Panc1 (cell line): ENCODE measurements around the gene GBP1. TPM values are rescaled to one million over a fixed set of nuclear protein-coding genes. Genes with fewer than 3 reads are reported as not detected.
"Not testable (repeated sequence)": the region's sequence is repeated elsewhere in the genome, so short reads cannot be mapped to it uniquely, and the experiment has no call there.

Source experiments
- ATAC-seq: fragments of 200-7000 bp; cut with Tn5 transposase; 2 replicates; pipeline ENCODE4 v1.9.1; 2020; ENCODE audit warnings: mild to moderate bottlenecking, moderate library complexity
- BruUV-seq: library from RNA; stranded (reverse); fragments of 400-500 nt; replicated peaks from 2 replicates; lab custom pipeline; 2021; lab: Mats Ljungman, UMichigan
- CTCF ChIA-PET: fragments of 300-600 bp; sonication (Branson Sonifier 250); formaldehyde crosslinking; loops from one replicate; lab custom pipeline; 2022; ENCODE audit warnings: antibody characterized with exemption; lab: Charles Lee
- POLR2A ChIA-PET: fragments of 300-600 bp; sonication (Branson Sonifier 250); formaldehyde crosslinking; loops from one replicate; lab custom pipeline; 2022; ENCODE audit warnings: antibody characterized with exemption; lab: Charles Lee
- DNase-seq: peaks from one replicate; pipeline ENCODE4 v3.0.0-alpha.2; 2010; ENCODE audit warnings: low read depth, low spot score
- H3K27ac ChIP-seq: 2 replicates; pipeline ENCODE4 v1.5.1; 2011; ENCODE audit warnings: mild to moderate bottlenecking, low read length, inconsistent platforms
- H3K27me3 ChIP-seq: fragments of 200-500 bp; sonication (Bioruptor generic); 2 replicates; pipeline ENCODE4 v1.6.0; 2014; ENCODE audit warnings: low read length, inconsistent platforms; ENCODE audit not compliant: control insufficient read depth, insufficient read depth
- H3K36me3 ChIP-seq: fragments of 200-500 bp; sonication (Bioruptor generic); 2 replicates; pipeline ENCODE4 v1.5.1; 2014; ENCODE audit warnings: inconsistent platforms, mild to moderate bottlenecking, low read length, moderate library complexity; ENCODE audit not compliant: control insufficient read depth, insufficient read depth
- H3K4me1 ChIP-seq: 2 replicates; pipeline ENCODE4 v1.5.1; 2011; ENCODE audit warnings: inconsistent platforms, mild to moderate bottlenecking, low read length, moderate library complexity; ENCODE audit not compliant: control insufficient read depth, insufficient read depth
- H3K4me3 ChIP-seq, 2 experiments: 2 replicates each; pipeline ENCODE4 v1.5.1; 2011 to 2012; ENCODE audit warnings: low read depth in 2 of 2, low read length in 2 of 2, mild to moderate bottlenecking in 2 of 2, inconsistent platforms in 1 of 2, moderate library complexity in 1 of 2
- H3K9me3 ChIP-seq: fragments of 200-500 bp; sonication (Bioruptor generic); 2 replicates; pipeline ENCODE4 v1.5.1; 2014; ENCODE audit warnings: low read depth, mild to moderate bottlenecking, inconsistent platforms, low read length, moderate library complexity; ENCODE audit not compliant: control insufficient read depth, insufficient read depth
- CTCF ChIP-seq: fragments of 450-650 bp; IDR thresholded peaks from 2 replicates; pipeline ENCODE4 v1.5.1; 2017; ENCODE audit warnings: mild to moderate bottlenecking
- POLR2AphosphoS5 ChIP-seq: IDR thresholded peaks from 2 replicates; pipeline ENCODE4 v1.6.1; 2012; ENCODE audit warnings: mild to moderate bottlenecking, low read depth, low read length, moderate library complexity
- REST ChIP-seq, 2 experiments: IDR thresholded peaks; 2 replicates each; pipeline ENCODE4 v1.6.1; 2011 to 2012; ENCODE audit warnings: low read depth in 2 of 2, control low read depth in 1 of 2, low read length in 1 of 2, mild to moderate bottlenecking in 1 of 2, moderate library complexity in 1 of 2; ENCODE audit not compliant: insufficient read depth in 1 of 2
- SIN3A ChIP-seq: IDR thresholded peaks from 2 replicates; pipeline ENCODE4 v1.6.1; 2012; ENCODE audit warnings: low read depth, mild to moderate bottlenecking, low read length, moderate library complexity, borderline replicate concordance; ENCODE audit not compliant: insufficient read depth
- TCF7L2 ChIP-seq: IDR thresholded peaks from 2 replicates; pipeline ENCODE4 v1.6.1; 2011; ENCODE audit warnings: mild to moderate bottlenecking, low read depth, low read length, inconsistent platforms
- in situ Hi-C: cut with HindIII; loops from 2 replicates; pipeline ENCODE4 v1.10.0; 2016; ENCODE audit warnings: low sequenced_read_pairs, low pct_unique_long_range_greater_than_20kb
- intact Hi-C: fragments of 100-400 bp; cut with micrococcal nuclease; formaldehyde crosslinking; loops from one replicate; pipeline ENCODE4 v1.10.0; 2022; ENCODE audit not compliant: unreplicated experiment
- total RNA-seq: library from RNA; stranded (reverse); gene quantifications from one replicate; pipeline ENCODE4 v1.2.1, GENCODE V29; 2021; ENCODE audit not compliant: unreplicated experiment

GBP1 gene
- total RNA-seq, 1 experiment from 2014 or later: 0.80 TPM

- BruUV-seq, H3K9me3 ChIP-seq, H3K36me3 ChIP-seq, ATAC-seq, DNase-seq, in situ Hi-C loops, H3K27me3 ChIP-seq, intact Hi-C loops, H3K4me3 ChIP-seq, H3K4me1 ChIP-seq, POLR2A ChIA-PET, CTCF ChIA-PET, H3K27ac ChIP-seq: not testable (repeated sequence)
These were observed 14.9 kb downstream of the GBP1 start for GRCh38 chr1:89049901-89050648.

DNA sequence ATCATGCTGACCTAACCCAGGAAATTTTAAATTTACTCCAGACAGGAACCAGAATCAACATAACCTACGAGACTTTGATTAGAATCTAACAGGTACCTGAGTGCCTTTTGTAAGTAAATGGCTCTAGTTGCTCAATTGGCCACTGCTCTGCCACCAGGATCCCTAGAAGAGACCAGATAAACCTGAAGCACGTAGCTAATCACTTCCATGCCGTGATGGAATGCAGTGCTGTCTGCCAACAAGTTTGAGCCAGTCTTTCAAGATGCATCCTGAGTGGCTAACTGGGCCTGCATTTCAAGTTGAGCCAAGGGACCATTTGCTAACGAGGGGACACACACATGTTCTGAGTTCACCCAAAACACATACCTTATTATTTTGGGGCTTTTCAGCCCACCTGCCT, 15.8 kb downstream of the GBP1 start:
- CTCF ChIA-PET, BruUV-seq, H3K4me1 ChIP-seq, H3K27me3 ChIP-seq, H3K9me3 ChIP-seq, H3K4me3 ChIP-seq, H3K36me3 ChIP-seq, POLR2A ChIA-PET, H3K27ac ChIP-seq, intact Hi-C loops, ATAC-seq, DNase-seq, in situ Hi-C loops: not testable (repeated sequence)

DNA sequence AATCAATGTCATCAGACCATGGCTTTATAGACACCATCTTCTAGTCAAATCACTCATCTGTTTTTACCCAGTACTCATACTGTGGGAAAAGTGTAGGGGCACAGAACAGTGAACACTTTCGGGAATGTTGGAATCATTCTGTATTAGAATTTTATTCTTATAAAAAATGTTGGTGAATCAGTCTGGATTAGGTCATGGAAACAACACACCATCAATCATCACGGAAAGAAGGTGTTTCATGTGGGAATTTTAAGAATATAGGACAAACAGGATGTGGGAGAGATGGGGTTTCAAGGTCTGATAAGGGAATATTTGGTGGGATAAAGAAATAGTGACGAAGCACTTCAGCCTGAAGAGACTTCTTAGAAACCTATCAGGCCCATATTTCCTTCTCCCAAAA, 17.3 kb downstream of the GBP1 start:
- ChIA-PET CTCF (no interaction called here), POLR2A (no interaction called here)
- TF ChIP-seq SIN3A (no peak), POLR2AphosphoS5 (no peak), TCF7L2 (no peak), REST (IDR thresholded peaks at IDR 0.05; ENCODE audit: insufficient read depth in 1 of 2, low read depth in 2 of 2, low read length in 1 of 2) (no peak), CTCF (no peak)
- Histone ChIP-seq H3K27me3 (peaks cover 6% of the 10 kb centered on the region), H3K9me3 (no peaks in the 10 kb centered on the region), H3K4me1 (no peaks in the 10 kb centered on the region), H3K36me3 (no peaks in the 10 kb centered on the region), H3K4me3 (no peak overlapping the region), H3K27ac (no peak overlapping the region)
- DNase-seq: no peak
- in situ Hi-C loops: no loop called here
- intact Hi-C loops: no loop called here
- ATAC-seq: no peak
- BruUV-seq: no TSS peak

DNA sequence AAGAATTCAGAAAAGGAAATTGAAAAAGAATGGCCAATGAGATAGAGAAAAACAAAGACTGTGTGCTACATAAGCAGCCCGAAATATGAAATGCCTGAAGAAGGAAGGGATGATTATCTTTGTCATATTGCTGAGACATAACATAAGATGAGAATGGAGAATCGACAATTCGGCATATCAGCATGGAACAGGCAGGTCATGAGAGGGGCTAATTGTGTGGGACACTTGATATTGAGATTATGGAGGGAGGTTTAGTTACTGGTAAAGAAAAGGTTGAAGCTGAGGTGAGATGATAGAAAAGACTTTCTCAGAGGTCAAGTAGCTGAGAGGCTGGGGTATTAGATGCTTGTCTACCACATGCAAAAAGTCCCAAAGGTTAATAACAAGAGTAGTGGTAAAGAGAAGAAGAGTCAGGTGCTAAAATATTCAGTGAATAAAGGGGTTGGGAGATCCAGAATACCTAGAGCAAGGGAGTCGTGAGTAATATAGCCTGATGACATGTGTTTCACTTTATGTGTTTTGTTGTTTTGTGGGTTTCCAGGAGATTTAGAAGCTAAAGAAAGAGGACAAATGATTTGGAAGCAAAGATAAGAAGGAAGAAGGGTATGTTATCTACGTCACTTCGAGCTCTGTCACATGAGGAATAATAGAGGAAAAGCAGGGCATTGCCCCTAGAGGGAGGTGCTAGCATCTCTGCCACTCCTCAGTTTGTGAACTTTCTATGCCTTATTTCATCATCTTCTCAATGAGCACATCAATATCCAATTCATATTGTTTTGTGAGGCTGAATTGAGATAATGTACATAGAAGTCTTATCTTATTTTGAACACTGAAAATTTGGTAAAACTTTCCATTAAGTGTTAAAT, 18.5 kb downstream of the GBP1 start:
- BruUV-seq, H3K36me3 ChIP-seq, intact Hi-C loops, H3K4me1 ChIP-seq, H3K4me3 ChIP-seq, CTCF ChIA-PET, H3K27me3 ChIP-seq, POLR2A ChIA-PET, DNase-seq, H3K9me3 ChIP-seq, ATAC-seq, H3K27ac ChIP-seq, in situ Hi-C loops: not testable (repeated sequence)
